HTR-8/SVneo (cell line): ENCODE measurements around the gene NEXN.

Source experiments
- DNase-seq: peaks from one replicate; pipeline ENCODE4 v3.0.0; 2011; ENCODE audit warnings: low spot score, mixed read lengths; ENCODE audit not compliant: insufficient read length
- FAIRE-seq: peaks from 2 replicates; lab custom pipeline; 2011; peaks lifted over from hg19 to GRCh38; lab: Jason Lieb, UNC

NEXN gene

DNA sequence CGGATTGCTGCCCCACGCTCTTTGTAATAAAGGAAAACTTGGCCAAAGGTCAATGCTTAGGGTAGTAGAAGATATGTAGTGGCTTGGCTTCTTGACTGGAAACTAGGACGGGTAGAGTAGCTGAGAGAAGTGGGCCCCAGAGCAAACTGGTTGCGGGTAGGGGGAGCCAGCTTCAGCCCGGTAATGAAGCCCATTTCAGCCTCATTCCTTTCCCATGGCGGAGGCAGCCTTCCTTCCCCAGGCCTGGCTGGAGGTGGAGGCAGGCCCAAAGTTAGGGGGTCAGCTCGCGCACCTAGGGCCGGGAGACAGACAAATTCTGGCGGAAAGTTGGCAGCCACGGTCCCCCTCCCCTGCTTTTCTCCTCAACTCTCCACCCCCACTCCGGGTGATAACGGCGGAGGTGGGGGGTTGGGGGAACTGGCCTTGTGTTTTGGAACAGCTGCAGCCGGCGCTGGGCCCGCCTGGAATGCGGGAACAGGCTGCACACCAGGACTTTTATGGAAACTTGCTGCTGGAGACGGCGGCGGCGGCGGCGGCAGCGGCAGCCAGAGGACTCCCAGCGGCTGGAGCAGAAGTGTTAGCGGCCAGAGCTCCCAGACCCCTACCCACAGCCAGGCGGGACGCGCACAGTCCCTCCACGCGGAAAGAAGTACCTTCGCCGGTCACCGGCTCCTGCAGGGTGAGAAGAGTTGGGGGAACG lies at the start of gene NEXN:
NEXN (plus strand) TSS at position 544 of the 700 bp plus-strand sequence. CDS start 27,483 bp downstream, outside the sequence.
- DNase-seq, result peak; percentile 32
- FAIRE-seq, result no peak

DNA sequence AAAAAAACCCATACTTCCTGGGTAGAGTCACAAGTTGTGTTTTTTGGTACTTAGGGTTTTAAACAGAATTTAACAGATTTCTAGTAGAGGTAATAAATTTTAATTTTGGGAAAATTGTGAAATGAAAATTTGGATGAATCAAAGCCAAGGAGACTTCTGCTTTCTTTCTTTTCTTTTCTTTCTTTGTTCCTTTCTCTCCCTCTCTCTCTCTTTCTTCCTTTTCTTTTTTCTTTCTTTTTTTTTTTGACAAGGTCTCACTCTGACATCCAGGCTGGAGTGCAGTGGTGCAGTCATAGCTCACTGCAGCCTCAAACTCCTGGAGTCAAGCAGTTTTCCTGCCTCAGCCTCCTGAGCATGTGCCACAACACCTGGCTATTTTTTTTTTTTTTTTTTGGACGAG lies 46.9 kb upstream of the NEXN start:
- DNase-seq (no peak), FAIRE-seq (no peak)

GRCh38 chr1:77845951-77846350 lies 42.5 kb upstream of the NEXN start:
- no peak for DNase-seq
- no peak for FAIRE-seq

GRCh38 chr1:77846966-77847365 lies 41.5 kb upstream of the NEXN start:
- no peak for DNase-seq
- no peak for FAIRE-seq

DNA sequence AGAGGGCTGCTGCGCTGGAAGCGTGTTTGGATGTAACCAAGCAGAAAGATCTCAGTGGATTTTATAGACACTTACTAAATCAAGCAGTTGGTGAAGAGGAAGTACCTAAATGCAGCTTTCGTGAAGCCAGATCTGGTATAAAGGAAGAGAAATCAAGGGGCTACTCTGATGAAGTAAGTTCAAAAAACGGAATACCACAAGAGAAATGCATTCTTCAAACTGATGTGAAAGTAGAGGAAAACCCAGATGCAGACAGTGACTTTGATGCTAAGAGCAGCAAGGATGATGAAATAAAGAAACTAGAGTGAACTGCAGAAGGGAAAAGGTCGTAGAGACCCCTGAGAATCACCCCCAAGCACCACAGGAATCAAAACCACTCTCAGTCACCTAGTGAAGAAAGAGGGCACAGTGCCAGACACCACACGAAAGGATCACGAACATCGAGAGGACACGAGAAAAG lies 40.8 kb upstream of the NEXN start:
- FAIRE-seq (no peak), DNase-seq (no peak)

DNA sequence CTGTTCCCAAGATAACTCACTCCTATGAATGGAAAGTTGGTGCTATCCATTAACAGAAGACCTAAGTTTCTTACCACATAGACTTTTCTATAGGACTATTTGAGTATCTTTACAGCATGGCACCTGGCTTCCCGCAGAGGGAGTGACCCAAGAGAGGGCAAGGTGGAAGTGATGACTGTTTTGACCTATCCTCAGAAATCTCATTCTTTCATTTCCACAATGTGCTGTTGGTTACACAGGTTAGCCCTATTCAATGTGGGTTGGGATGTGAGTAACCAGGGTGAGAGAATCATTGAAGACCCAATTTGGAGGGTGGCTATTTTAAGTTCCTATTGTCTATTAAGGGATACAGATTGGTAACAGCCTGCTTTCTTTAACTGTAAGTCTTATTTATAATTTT lies 38.3 kb upstream of the NEXN start:
- DNase-seq, result no peak
- FAIRE-seq, result no peak

DNA sequence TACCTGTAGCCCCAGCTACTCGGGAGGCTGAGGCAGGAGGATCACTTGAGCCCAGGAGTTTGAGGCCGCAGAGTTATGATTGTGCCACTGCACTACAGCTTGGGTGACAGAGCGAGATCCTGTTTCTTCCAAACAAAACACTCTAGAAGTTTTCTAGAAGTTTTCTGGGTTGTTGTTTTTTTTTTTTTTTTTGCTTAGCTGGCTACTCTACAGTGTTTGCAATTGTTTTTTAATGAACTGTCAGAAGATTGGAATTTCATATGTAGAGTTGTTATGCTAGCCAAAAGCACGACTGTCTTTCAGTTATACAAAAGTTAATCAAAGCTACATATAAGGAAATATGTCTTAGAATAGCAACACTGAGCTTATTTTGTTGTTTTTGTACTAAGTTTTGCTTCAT lies 30.9 kb upstream of the NEXN start:
- DNase-seq (no peak), FAIRE-seq (no peak)

GRCh38 chr1:77858725-77859124 lies 29.7 kb upstream of the NEXN start:
- no peak for DNase-seq
- no peak for FAIRE-seq

DNA sequence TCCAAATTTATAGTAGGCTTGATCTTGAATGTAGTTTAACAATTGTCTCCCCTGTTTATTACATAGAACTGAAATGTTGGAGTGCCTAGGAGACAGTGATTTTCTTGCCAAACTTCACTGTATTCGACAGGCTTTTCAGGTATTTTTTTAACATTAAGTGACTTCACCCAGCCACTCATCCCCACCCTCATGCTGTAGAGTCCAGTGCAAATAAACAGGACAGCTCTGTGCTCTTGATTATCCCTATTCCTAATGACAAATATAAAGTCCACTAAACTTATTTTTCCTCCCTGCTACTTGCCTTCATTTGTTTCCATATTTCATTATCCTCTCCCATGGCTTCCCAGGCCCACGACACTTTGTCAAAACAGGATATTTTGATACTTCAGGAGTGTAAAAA lies 29.2 kb upstream of the NEXN start:
- FAIRE-seq (no peak), DNase-seq (no peak)

DNA sequence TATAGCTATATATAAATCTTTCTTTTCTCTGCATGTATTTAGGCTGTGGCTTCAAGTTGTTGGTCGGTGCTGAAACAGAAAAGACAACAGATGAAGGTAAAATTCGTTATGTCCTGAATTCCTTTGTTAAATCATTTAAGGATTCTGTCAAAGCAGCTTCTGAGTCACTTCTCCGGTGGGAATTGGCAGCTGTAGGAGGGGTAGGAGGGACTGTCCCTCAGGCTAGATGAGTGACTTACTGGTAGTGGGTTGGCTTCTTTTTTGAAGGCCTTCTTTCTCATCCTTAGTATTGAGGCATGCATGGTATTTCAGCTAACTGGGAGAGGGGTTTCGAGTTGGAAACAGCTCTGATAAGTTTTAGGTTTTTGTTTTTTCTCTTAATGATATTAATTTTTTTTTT lies 22.1 kb upstream of the NEXN start:
- DNase-seq (peak; percentile 42), FAIRE-seq (no peak)

DNA sequence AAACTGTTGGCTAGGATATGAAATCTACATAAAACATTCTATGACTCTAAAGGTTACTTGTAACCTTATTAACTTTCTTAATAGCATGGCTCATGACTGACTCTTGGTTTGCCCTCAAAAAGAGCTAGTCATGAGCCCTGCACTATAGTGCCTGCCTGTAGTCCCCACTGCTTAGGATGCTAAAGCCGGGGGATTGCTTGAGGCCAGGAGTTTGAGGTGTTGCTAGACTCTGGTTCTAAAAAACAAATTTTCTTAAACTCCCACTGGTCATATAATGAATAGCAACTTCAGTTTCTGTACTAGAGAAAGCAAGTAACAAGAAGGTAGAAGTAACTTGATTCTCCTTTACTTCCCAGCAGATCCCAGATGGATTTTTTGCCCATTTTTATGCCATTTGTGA lies 15.8 kb upstream of the NEXN start:
- DNase-seq, result no peak
- no peak for FAIRE-seq

DNA sequence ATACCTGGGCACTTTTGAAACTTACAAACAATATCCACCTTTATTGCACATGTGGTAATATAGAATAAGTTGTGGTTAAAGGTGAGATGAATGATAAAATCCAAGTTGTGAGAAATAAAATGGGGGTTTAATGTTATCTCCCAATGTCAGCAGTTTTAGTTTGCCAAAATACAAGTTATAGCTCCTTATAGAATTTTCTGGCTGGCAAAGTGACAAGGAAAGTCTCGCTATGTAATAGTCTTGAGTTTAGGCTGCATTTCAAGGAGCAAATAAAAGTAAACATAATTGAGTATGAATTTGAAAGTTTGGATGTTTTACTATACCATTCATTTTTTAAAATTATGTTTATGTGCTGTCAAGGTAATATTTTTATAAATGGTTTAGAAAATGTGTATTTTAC lies 15.0 kb upstream of the NEXN start:
- DNase-seq (no peak), FAIRE-seq (no peak)

GRCh38 chr1:77874804-77875445 lies 13.5 kb upstream of the NEXN start:
- DNase-seq (peak; percentile 48), FAIRE-seq (peak; percentile 57)

- FAIRE-seq (no peak), DNase-seq (no peak)
Observed at GRCh38 chr1:77876884-77877283, 11.5 kb upstream of the NEXN start.

DNA sequence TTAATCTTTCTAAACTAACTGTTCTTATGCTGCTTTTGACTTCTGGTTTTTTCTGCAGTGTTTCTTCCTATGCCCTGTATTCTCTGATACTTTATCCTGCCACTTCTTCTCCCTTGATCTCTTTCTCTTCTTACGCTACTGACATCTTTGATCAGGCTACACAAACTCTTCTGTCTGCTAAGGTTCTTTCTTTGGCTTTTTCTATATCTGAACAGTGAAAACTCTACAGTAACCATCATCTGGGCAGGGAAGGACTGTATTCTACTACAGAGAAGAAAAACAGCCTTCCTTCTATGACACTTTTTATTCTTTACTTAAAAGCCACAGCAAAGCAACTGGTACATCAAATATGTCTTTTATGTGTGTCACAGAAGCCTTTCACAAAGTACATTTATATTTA lies 7.4 kb upstream of the NEXN start:
- DNase-seq (no peak), FAIRE-seq (no peak)

DNA sequence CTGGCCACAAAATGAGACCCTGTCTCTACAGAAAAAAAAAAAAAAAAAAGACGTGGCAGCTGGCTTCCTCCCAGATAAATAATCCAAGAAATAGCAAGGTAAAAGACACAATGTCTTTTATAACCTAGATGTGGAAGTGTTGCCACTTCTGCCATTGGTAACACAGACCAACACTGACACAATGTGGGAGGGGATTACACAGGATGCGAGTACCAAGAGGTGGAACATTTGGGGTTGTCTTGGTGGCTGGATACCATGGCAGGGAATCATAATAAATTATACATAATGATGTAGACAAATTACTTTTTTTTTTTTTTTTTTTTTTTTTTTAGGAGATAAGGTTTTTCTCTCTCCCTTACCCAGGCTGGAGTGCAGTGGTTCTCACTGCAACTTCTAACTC lies 6.0 kb upstream of the NEXN start:
- DNase-seq (no peak), FAIRE-seq (no peak)

DNA sequence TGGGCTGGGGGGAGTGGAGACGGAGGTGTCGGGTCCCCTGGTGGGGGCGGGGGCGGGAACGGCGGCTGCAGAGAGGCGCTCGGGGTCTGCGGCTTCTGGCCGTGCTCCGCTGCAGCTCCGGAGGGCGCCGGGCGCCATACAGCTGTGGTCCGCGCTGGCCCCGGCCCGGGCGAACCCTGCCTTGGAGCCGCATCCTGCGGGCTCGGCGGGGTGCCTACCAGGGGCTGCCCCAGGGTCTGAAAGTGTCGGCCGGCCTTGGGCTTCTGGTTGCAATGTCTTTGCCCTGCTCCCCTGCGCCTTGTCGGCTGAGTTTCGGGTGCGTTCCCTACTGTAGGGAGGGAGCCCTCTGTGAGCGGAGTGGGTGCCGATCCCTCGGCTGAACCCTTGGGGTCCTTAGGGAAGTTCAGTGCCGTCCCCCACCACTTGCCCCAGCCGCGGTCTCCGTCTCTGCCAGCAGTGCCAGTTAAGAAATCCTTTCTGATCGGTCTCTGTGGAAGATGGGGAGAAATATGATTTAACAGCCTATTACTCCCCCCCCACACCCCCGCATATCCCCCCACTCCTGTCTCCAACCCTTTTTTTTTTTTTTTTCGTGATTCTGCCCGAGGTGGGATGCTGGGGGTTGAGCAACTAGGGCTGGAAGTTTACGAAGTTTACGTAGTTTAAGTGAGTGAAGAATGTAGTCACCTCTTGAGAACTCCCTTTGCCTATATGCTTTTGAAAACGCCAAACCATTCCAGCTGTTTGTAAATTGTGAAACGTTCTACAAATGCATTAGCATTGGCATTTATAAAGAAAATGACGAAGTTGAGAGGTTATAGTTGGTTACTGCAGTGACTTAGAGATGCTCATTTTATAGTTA lies 588 bp downstream of the NEXN start:
- FAIRE-seq (peak; percentile 23), DNase-seq (peak; percentile 29)

DNA sequence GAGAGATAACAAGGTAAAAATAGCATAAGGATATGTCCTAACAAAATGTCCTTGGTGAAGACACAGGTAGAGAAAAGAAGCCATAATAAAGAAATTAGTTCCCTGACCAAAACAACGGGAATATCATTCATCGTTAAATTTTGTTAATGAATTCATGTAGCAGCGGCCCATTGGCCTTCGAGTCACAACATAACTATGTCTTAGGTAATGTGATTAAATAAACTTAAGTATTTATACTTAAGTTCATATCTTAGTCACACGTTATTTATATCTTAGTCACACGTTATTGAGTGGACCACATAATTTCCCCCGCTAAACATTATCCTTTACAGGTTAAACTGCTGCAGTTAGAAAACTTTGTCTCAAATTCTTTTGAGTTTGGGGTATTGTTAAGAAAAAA lies 1.2 kb downstream of the NEXN start:
- peak; percentile 7 for DNase-seq
- no peak for FAIRE-seq

DNA sequence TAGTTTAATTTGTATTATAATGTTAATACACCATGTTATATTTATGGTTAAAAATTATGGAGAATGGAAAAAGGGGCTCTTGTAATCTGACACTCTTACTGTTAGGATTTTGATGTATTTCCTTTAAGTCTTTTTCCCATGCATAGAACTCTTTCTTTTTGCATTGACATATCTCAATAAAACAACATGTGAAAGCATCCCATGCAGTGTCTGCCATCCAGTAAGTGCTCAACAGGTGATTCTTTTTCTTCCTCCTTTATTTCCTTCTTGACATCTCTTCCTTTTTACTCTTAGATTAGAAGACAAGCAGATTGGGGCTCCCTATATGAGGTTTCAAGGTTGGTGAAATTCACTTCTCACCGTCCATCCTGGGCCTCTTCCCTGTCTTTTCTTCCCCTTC lies 2.8 kb downstream of the NEXN start:
- FAIRE-seq (no peak), DNase-seq (no peak)

- FAIRE-seq, result no peak
- DNase-seq, result no peak
Observed at GRCh38 chr1:77899647-77900320, 11.4 kb downstream of the NEXN start.
